MCF 10A (cell line): ENCODE data around the gene PLEKHG1. TPM values are rescaled to one million over a fixed set of nuclear protein-coding genes. Genes with fewer than 3 reads are reported as not detected.

Experiments used
- BruUV-seq: library from RNA; stranded (reverse); fragments of 400-500 nt; replicated peaks from 2 replicates; lab custom pipeline; 2021; lab: Mats Ljungman, UMichigan
- CTCF ChIA-PET: fragments of 300-600 bp; sonication (Branson Sonifier 250); formaldehyde crosslinking; extraction: SDS; loops from one replicate; lab custom pipeline; 2021; ENCODE audit warnings: antibody characterized with exemption, inconsistent platforms; lab: Yijun Ruan, JAX
- POLR2A ChIA-PET: fragments of 300-600, 350-650 bp; sonication (Branson Sonifier 250); formaldehyde crosslinking; extraction: SDS; loops from one replicate; lab custom pipeline; 2020; ENCODE audit warnings: antibody characterized with exemption, inconsistent platforms; lab: Yijun Ruan, JAX
- DNase-seq: peaks from one replicate; pipeline ENCODE4 v3.0.0-alpha.2; 2018; ENCODE audit not compliant: unreplicated experiment
- H3K27ac Mint-ChIP-seq: one replicate; pipeline ENCODE4 v1.8.0; 2022; ENCODE audit warnings: mild to moderate bottlenecking, low read depth, mixed read lengths; ENCODE audit not compliant: unreplicated experiment
- H3K27me3 Mint-ChIP-seq: one replicate; pipeline ENCODE4 v1.8.0; 2022; ENCODE audit warnings: mixed read lengths; ENCODE audit not compliant: insufficient read depth, unreplicated experiment
- H3K36me3 Mint-ChIP-seq: one replicate; pipeline ENCODE4 v1.8.0; 2022; ENCODE audit warnings: mild to moderate bottlenecking, moderate library complexity, mixed read lengths; ENCODE audit not compliant: insufficient read depth, unreplicated experiment
- H3K4me1 Mint-ChIP-seq: one replicate; pipeline ENCODE4 v1.8.0; 2022; ENCODE audit warnings: mixed read lengths; ENCODE audit not compliant: insufficient read depth, unreplicated experiment
- H3K4me3 Mint-ChIP-seq: one replicate; pipeline ENCODE4 v1.8.0; 2022; ENCODE audit warnings: mild to moderate bottlenecking, moderate library complexity, mixed read lengths; ENCODE audit not compliant: unreplicated experiment
- H3K9me3 Mint-ChIP-seq: one replicate; pipeline ENCODE4 v1.8.0; 2022; ENCODE audit warnings: mixed read lengths; ENCODE audit not compliant: unreplicated experiment
- CTCF ChIP-seq: fragments of 200-600 bp; IDR thresholded peaks from one replicate; pipeline ENCODE4 v1.8.0; 2022; ENCODE audit warnings: antibody characterized with exemption, mild to moderate bottlenecking; ENCODE audit not compliant: unreplicated experiment
- intact Hi-C: fragments of 100-400 bp; cut with micrococcal nuclease; formaldehyde crosslinking; loops from 2 replicates; pipeline ENCODE4 v1.14.1; 2022
- total RNA-seq: library from RNA; stranded (reverse); gene quantifications from 2 replicates; pipeline ENCODE4 v1.2.3, GENCODE V29; 2022

Gene PLEKHG1
- total RNA-seq, 1 experiment from 2014 or later, result 11.6 TPM

GRCh38 chr6:150573041-150573681, 26.5 kb upstream of the PLEKHG1 start:
- Mint-ChIP-seq H3K4me1 (no peaks in the 10 kb centered on the region), H3K27me3 (peaks cover 42% of the 10 kb centered on the region), H3K36me3 (peaks cover 6% of the 10 kb centered on the region), H3K4me3 (no peak overlapping the region), H3K9me3 (no peaks in the 10 kb centered on the region), H3K27ac (no peak overlapping the region)
- no peak for TF ChIP-seq CTCF
- CTCF ChIA-PET, result no interaction called here
- BruUV-seq, result no TSS peak
- intact Hi-C loops, result no loop called here
- POLR2A ChIA-PET, result interaction anchor here (0.7 kb wide), 1 partner anchor 26 kb away, joined by 3 read pairs; no protein-coding TSS in a partner anchor
- no peak for DNase-seq

- ChIA-PET POLR2A (no interaction called here), CTCF (no interaction called here)
- H3K4me1 Mint-ChIP-seq, result no peaks in the 10 kb centered on the region
- TF ChIP-seq CTCF, result no peak
- no peaks in the 10 kb centered on the region for H3K9me3 Mint-ChIP-seq
- no peak overlapping the region for H3K4me3 Mint-ChIP-seq
- H3K27me3 Mint-ChIP-seq, result peaks cover 32% of the 10 kb centered on the region
- H3K36me3 Mint-ChIP-seq, result peaks cover 6% of the 10 kb centered on the region
- intact Hi-C loops, result no loop called here
- no TSS peak for BruUV-seq
- DNase-seq, result no peak
- H3K27ac Mint-ChIP-seq, result no peak overlapping the region
These were observed 23.8 kb upstream of the PLEKHG1 start for GRCh38 chr6:150575836-150576235.

GRCh38 chr6:150576651-150577226, 22.9 kb upstream of the PLEKHG1 start:
- POLR2A ChIA-PET, result no interaction called here
- intact Hi-C loops, result no loop called here
- TF ChIP-seq CTCF, result no peak
- no peak for DNase-seq
- Mint-ChIP-seq H3K4me3 (no peak overlapping the region), H3K27ac (no peak overlapping the region), H3K9me3 (no peaks in the 10 kb centered on the region), H3K27me3 (peaks cover 28% of the 10 kb centered on the region), H3K36me3 (peaks cover 6% of the 10 kb centered on the region), H3K4me1 (no peaks in the 10 kb centered on the region)
- BruUV-seq, result no TSS peak
- CTCF ChIA-PET, result no interaction called here

GRCh38 chr6:150579611-150580010, 20.1 kb upstream of the PLEKHG1 start:
- no peak overlapping the region for H3K27ac Mint-ChIP-seq
- no peak for TF ChIP-seq CTCF
- peaks cover under 1% of the 10 kb centered on the region for H3K27me3 Mint-ChIP-seq
- H3K9me3 Mint-ChIP-seq, result no peaks in the 10 kb centered on the region
- no peak overlapping the region for H3K4me3 Mint-ChIP-seq
- no TSS peak for BruUV-seq
- intact Hi-C loops, result no loop called here
- peaks cover 6% of the 10 kb centered on the region for H3K36me3 Mint-ChIP-seq
- H3K4me1 Mint-ChIP-seq, result peaks cover 11% of the 10 kb centered on the region
- no peak for DNase-seq
- ChIA-PET CTCF (no interaction called here), POLR2A (no interaction called here)
